HG02840 (cell line): ENCODE results near the gene BMP15.

Experiments used
- ATAC-seq: cut with Tn5 transposase; IDR thresholded peaks from one replicate; pipeline ENCODE4 v1.9.1; 2021; ENCODE audit warnings: mild to moderate bottlenecking, moderate library complexity, moderate number of reproducible peaks; ENCODE audit not compliant: unreplicated experiment, low FRiP score

The BMP15 gene

DNA sequence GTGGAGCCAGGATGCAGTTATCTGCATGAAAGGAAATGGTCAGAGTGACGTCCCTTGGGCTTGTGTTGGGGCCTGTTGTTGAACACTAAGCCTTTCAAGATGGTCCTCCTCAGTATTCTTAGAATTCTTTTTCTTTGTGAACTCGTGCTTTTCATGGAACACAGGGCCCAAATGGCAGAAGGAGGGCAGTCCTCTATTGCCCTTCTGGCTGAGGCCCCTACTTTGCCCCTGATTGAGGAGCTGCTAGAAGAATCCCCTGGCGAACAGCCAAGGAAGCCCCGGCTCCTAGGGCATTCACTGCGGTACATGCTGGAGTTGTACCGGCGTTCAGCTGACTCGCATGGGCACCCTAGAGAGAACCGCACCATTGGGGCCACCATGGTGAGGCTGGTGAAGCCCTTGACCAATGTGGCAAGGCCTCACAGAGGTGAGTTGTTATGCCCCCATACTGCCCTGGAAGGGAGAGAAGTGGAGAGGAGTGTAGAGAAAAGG is at the start of gene BMP15:
Gene BMP15 (plus strand): TSS at position 51 of the 492 bp plus-strand sequence. CDS start 49 bp downstream, at position 100.
- ATAC-seq = no peak

DNA sequence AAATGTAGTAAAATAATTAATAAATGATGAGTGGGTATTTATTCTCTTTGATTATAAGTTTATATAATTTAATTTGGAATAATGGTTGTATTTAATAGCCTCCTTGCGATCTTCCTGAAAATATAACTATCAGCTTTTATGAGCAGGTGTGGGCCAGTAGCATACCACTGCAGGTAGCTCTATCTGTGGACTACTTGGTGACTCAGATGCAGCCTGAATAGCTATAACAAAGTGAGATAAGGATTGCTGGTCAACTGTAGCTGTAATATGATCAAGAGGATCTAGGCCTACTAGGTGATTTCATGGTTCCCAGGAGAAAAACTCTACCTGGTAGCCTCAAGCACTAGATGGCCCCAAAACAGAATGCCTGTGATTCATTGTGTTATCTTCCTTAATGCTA is 47.1 kb upstream of the BMP15 start:
- ATAC-seq = no peak

DNA sequence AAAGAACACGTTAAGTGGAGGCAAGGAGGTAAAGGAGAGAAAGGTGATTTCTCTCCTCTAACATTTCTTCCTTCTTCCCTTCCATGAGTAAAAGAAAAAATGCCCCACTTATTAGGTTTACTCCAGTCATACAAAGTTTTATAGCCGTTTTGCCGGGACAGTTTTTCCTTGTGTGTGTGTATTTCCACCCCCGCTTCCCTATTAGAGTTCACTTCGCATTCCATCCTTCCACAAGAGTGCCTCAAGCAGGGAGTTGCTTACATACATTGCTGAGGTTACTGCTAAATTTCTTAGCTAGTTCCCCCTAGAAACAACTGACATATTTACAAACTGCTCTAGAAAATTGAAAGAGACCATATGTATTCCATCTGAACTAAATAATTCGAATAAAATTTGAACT is 45.2 kb upstream of the BMP15 start:
- no peak for ATAC-seq

DNA sequence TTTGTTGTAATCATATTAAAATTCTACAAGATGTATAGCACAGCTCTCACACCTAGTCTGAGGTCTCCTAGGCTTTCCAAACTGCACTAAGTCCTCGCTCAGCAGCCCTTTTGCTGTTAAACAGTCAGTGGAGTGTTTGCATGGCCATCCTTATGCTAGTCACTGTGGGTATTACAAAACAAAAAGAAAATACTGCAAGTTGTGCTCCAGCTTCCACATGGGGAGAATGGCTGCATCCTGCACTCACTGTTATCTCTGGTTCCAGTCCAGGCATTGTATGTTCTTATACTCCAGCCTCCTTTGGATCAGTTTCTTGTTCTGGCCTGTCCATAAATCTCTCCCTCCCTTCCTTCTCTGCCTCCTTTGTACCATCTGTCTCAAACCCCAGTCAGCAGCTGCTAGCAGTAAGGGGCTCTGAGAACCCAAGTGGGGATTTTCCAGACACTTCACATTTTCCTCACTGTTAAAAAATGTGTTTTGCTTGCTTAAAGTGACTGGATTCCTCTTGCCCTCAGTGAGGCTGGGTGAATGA is 38.5 kb upstream of the BMP15 start:
- no peak for ATAC-seq

DNA sequence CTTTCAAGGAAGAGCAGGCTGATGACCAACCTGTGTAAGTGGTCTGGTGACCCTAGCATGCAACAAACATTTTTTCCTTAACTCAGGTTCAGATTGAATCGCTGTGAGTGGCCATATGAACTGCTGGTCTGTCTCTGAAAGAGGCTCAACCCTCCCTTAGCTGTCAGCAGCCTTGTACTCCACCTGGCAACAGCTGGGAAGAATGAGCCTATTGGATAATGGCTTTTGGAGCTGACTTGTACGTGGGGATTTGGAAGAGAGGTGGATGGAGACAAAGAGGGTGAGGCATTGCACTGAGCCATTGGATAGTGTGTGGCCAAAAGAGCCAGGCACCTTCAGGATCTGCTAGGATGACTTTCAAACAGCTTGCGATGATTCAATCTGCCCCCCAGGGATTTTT is 35.7 kb upstream of the BMP15 start:
- ATAC-seq = no peak

DNA sequence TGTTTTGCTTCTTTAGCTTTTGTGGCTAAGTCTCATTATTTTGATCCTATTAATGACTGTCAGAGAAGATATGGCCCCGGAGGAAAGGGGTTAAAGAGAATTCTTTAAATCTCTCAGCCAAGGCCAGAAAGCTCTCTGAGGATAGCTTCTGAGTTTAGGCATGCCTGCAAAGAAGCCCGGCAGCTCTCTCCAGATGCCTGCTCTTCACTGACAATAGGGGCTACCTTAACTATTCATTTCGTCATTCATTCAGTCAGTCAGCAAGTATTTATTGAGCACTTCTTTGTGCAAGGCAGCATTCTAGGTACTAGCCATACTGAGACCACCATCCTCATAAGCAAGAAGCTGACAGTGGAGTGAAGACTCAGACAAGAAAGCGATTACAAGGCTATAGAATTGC is 34.0 kb upstream of the BMP15 start:
- ATAC-seq = no peak

DNA sequence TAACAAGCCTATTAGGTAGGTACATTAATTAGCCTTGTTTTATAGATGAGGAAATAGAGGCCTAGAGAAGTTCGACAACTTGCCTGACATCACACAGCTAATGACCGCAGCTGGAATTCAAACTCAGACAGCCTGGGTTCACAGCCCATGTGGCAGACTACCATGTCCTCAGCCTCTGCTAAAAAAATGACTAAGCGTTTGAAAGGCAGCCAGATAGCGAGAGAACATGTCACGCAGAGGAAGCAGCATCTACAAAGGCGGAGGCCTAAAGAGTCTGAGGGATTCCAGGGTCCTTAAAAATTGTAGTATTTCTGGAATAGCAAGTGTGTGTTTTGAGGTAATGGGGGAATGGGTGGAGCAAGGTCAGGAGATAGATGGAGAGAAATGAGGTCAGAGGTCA is 33.2 kb upstream of the BMP15 start:
- no peak for ATAC-seq

DNA sequence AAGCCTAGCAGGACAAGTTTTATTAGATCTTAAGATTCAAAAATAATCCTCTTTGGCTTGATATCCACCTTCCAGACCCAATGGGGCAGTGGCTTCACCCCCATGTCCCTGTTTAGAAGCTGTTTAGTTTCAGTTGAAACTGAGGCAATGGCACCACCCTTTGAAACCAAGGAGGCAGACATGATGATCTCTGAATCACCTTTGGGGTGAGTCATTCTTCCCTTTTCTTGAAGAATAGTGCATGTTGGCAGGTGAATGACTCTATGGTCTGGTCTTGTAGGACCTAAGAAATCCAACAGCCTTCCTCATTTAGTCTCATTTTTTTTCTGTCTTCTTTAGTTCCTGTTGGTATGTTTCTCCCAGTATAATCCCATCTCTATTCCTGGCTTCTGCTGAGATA is 29.5 kb upstream of the BMP15 start:
- no peak for ATAC-seq

DNA sequence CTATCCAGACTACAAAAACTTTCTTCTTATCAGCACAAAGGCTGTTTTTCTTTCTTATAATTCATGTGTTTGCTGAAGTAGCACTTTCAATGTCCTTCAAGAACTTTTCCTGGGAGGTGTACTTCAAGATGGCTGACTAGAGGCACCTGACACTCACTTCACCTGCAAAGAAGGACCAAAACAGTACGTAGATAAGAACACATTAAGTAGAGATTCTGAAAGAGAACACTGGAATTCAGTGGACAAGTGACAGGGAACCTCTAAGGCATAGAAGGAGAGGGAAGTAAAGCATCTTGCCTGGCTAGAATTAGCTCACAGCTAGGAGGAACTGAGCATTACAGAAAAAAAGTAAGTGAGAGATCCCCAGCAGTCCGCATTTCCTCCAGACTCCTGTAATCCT is 21.7 kb upstream of the BMP15 start:
- ATAC-seq = no peak

DNA sequence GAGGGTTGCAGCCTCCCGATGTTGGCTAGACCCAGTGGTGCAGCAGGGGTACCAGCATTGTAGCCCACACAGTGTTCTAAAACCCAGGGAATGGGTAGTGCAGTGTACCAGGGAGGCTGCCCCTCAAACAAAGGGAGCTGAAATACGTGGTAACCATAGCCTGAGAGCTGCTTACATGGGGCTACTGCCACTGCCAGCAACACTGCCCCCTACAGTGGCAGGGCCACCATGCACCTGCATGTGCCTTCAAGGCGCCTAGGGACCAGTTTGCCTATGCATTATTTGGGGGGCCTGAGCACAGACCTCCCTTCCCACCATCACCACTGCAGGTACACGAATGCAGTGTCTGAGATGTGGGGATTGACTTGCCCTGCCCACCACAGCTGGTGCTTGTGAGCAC is 21.0 kb upstream of the BMP15 start:
- no peak for ATAC-seq

DNA sequence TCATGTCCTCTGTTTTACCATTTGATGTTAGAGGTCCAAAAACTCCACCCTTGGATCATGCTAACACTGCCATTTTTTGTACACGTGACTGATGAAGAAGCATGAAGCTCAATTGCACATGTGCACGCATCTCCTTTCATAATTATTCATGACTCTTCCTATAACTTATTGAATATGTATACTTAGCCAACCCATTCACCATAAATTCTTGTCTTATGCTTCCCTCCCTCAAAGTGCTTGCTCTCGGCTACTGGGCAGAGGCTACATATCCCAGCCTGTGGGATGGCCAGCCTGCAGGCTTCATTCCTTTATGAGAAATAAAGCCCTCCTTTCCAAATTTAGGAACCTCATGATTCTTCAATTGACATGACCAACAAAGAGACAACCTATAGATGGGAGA is 17.5 kb upstream of the BMP15 start:
- ATAC-seq = no peak

DNA sequence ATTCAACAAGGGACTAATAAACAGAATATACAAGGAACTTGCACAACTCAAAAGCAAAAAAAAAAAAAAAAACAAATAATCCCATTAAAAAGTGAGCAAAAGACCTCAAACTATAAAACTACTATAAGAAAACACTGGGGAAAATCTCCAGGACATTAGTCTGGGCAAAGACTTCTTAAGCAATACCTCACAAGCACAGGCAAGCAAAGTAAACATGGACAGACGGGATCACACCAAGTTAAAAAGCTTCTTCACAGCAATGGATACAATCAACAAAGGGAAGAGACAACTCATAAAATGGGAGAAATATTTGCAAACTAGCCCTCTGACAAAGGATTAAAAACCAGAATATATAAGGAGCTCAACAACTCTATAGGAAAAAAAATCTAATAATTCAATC is 17.1 kb upstream of the BMP15 start:
- no peak for ATAC-seq

DNA sequence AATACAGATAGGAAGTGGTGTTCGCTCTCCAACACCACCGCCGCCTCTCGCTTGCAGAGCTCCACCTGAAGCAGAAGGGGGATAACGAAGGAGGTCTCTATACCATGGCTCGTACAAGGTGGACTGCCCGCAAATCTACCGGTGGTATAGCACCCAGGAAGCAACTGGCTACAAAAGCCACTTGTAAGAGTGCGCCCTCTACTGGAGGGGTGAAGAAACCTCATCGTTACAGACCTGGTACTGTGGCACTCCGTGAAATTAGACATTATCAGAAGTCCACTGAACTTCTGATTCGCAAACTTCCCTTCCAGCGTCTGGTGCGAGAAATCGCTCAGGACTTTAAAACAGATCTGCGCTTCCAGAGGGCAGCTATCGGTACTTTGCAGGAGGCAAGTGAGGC is 5.2 kb upstream of the BMP15 start:
- no peak for ATAC-seq

DNA sequence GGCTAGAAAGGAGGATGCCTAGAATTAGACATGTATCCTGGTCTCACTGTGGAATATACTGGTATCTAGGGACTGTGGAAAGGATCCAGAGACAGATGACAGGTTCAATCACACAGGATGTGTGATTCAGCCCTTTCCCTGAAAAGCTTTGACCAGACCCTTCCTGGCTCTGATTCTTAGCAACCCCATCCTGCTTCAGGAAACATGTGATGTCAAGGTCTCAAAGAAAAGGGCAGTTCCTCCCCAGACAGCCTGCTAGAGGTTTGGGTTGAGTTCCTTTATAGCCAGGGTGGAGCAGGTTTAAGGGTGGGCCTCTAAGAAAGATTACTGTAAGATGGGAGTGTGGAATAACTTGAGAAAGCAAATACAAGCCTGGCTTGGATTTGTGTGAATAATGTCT is 3.0 kb downstream of the BMP15 start:
- no peak for ATAC-seq

DNA sequence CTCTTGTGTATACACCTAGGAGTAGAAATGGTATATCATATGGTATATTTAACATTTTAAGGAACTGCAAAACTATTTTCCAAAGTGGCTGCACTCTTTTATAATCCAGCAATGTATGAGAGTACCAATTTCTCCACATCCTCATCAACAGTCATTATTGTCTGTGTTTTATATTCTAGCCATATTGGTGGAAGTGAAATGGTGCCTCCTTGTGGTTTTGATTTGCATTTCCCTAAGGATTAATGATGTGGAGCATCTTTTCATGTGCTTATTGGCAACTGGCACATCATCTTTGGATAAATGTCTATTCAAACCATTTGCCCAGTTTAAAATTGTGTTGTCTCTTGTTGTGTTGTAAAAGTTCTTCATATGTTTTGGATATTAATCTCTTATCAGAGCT is 9.6 kb downstream of the BMP15 start:
- ATAC-seq = no peak

DNA sequence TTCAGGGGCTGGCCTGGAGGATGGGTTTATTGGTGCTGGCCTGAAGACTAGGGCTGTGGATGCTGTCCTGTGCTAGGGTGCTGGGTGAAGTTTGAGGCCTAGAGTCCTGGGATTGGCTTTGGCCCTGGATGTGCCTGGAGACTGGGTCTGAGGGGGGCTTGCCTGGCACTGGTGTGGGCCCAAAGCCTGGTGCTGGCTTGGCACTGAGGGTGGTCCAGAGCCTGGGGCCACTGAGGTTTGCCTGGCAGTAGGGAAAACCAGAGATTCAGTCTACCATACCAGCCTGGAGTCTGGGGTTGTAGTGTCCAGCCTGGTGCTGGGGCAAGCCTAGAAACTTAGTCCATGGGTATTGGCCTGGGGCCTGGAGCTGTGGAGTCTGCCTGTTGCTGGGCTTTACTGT is 16.6 kb downstream of the BMP15 start:
- no peak for ATAC-seq

DNA sequence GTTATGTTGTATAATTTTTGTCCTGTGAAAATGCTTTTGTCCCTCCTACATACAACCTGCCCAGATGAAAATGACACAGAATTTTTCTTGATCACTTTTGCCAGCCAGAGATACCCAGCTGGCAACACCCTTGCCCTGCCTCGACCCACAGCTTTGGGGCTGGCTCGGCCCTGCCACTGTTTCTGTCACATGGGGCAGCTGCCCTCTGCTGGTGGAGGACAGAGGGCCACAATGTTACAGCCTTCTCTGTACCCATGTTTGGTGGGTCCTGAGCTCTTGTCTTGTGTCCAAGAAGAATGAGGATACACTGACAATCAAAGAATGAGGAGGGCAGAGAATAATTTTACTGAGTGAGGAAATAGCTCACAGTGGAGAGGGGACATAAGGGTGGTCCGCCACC is 31.1 kb downstream of the BMP15 start:
- ATAC-seq = no peak

DNA sequence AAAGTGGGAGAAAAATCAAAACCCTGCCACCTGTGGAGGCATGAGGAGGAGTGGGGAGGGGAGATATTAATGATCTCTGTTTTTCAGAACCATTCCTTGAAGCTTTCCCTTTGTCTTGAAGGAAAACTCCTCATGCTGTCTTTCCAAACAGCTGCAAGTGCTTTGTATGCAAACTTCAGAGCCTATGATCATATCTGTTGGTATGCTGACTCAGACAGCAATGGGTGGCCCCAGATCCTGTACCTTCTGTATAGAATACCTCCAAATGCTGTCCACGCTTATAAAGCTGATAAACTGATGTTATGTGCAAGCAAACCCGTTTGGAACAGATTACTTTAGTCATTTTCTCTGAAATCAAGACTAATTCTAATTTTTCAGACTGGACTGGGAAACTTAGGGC is 31.9 kb downstream of the BMP15 start:
- ATAC-seq = no peak

DNA sequence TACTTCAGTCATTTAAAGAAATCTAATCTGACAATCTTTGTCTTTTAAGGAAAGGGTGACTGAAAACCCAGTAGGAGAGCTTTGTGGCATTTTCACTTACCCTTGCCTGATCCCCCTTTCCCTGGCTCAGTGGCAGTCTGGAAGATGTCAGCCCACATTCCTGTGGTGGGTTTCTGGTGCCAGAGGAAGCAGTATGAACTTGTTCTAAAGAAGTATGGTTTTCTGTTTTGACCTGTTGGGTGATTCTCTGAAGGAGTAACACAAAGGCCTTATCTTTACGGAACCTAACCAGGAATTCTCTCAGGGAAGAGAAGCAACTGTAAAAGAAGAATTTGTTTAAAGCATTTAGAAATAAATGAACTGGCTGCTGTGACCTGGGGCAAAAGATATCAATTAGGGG is 41.9 kb downstream of the BMP15 start:
- ATAC-seq = no peak

DNA sequence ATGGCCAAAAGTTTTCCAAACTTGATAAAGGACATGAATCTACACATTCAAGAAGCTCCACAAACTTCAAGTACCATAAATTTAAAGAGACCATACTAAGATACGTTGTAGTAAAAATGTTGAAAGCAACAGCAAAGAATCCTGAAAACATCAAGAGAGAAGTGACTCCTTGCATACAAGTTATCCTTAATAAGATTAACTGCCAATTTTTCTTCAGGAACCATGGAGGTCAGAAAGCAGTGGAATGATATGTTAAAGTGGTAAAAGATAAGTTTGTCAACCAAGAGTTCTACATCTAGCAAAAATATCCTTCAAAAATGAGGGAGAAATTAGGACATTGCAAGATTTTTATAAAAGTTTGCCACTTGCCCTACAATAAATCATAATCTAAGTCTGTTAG is 43.3 kb downstream of the BMP15 start:
- no peak for ATAC-seq

DNA sequence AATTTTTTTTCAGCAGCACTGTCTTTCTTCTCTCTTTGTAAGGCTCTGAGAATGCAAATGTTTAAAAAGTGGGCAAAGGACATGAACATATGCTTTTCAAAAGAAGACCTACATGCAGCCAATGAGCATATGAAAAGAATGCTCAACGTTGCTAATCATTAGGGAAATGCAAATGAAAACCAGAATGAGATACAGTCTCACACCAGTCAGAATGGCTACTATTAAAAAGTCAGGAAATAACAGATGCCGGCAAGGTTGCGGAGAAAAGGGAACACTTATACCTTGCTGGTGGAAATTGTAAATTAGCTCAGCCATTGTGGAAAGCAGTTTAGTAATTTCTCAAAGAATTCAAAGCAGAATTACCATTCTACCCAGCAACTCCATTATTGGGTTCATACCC is 51.6 kb downstream of the BMP15 start:
- no peak for ATAC-seq

DNA sequence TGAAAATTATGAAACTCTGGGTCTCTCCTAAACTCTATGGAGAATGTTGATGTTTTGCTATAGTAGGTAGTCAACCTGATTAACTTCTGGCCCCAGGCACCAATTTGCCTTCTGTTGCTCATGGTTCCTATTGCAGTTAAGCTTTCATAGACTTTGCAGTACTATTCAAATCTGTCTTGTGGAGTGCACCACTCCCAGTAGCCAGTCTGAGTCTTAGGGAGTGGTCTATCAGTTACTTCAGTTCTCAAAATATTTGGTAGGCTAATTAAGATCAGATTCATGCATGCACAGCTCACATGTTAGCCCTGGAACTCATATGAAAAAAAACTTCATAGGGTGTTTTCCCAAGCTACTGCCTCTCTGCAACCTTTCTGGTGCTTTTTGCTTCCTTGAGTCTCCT is 53.3 kb downstream of the BMP15 start:
- no peak for ATAC-seq
